Neutrophil (primary cell): ENCODE results near the gene SFTPA2.
"Not testable (repeated sequence)": the region's sequence is repeated elsewhere in the genome, so short reads cannot be mapped to it uniquely, and the experiment has no call there.

ENCODE experiments used
- H3K27ac ChIP-seq: fragments of 200-600 bp; sonication (generic); 2 replicates; pipeline ENCODE4 v1.5.1; 2016; ENCODE audit warnings: mild to moderate bottlenecking, moderate library complexity
- H3K27me3 ChIP-seq: fragments of 200-600 bp; sonication (generic); 2 replicates; pipeline ENCODE4 v1.6.0; 2016; ENCODE audit warnings: mild to moderate bottlenecking
- H3K36me3 ChIP-seq: fragments of 200-600 bp; sonication (generic); 2 replicates; pipeline ENCODE4 v1.5.1; 2017
- H3K4me1 ChIP-seq, 2 experiments: fragments of 200-600 bp in 1 of 2; sonication (generic) in 1 of 2; 1 replicate in 1 of 2; 2 replicates in 1 of 2; pipeline versions ENCODE4 v1.5.1 to v1.6.1; 2013 to 2016; ENCODE audit warnings: low read depth in 1 of 2, low read length in 1 of 2, mild to moderate bottlenecking in 1 of 2, moderate library complexity in 1 of 2; ENCODE audit not compliant: control insufficient read depth in 1 of 2, insufficient read depth in 1 of 2
- H3K4me3 ChIP-seq, 2 experiments: fragments of 200-600 bp in 1 of 2; sonication (generic) in 1 of 2; 1 replicate in 1 of 2; 2 replicates in 1 of 2; pipeline ENCODE4 v1.5.1; 2013 to 2016; ENCODE audit warnings: low read depth in 1 of 2, low read length in 1 of 2, mild to moderate bottlenecking in 1 of 2, moderate library complexity in 1 of 2
- H3K9me3 ChIP-seq: fragments of 200-600 bp; sonication (generic); 2 replicates; pipeline ENCODE4 v1.5.1; 2016
- CTCF ChIP-seq: fragments of 200-600 bp; sonication (generic); IDR thresholded peaks from 2 replicates; pipeline ENCODE4 v1.5.1; 2016; ENCODE audit warnings: antibody characterized with exemption

The SFTPA2 gene

GRCh38 chr10:79552143-79552542 is 8.1 kb downstream of the SFTPA2 start:
- no peak overlapping the region for H3K27ac ChIP-seq
- no peaks in the 10 kb centered on the region for H3K27me3 ChIP-seq
- TF ChIP-seq CTCF = no peak
- no peaks in the 10 kb centered on the region for H3K36me3 ChIP-seq
- H3K9me3 ChIP-seq = no peaks in the 10 kb centered on the region
- H3K4me1 ChIP-seq = no peaks in the 10 kb centered on the region
- no peak overlapping the region for H3K4me3 ChIP-seq

- no peaks in the 10 kb centered on the region for H3K9me3 ChIP-seq
- H3K4me1 ChIP-seq = peaks cover 0 to under 1% of the 10 kb centered on the region in 2 experiments
- no peaks in the 10 kb centered on the region for H3K36me3 ChIP-seq
- no peak for TF ChIP-seq CTCF
- H3K27me3 ChIP-seq = no peaks in the 10 kb centered on the region
- no peak overlapping the region for H3K4me3 ChIP-seq
- no peak overlapping the region for H3K27ac ChIP-seq
Observed at GRCh38 chr10:79547973-79548372, 12.2 kb downstream of the SFTPA2 start.

- not testable (repeated sequence) for H3K4me3 ChIP-seq, H3K36me3 ChIP-seq, H3K27me3 ChIP-seq, H3K9me3 ChIP-seq, H3K4me1 ChIP-seq, H3K27ac ChIP-seq
Observed at GRCh38 chr10:79547128-79547527, 13.1 kb downstream of the SFTPA2 start.

- not testable (repeated sequence) for H3K4me1 ChIP-seq, H3K27me3 ChIP-seq, H3K9me3 ChIP-seq, H3K4me3 ChIP-seq, H3K36me3 ChIP-seq, H3K27ac ChIP-seq
Observed at GRCh38 chr10:79544926-79545659, 15.1 kb downstream of the SFTPA2 start.

GRCh38 chr10:79544408-79544807 is 15.8 kb downstream of the SFTPA2 start:
- not testable (repeated sequence) for H3K36me3 ChIP-seq, H3K4me1 ChIP-seq, H3K4me3 ChIP-seq, H3K27me3 ChIP-seq, H3K27ac ChIP-seq, H3K9me3 ChIP-seq

GRCh38 chr10:79542626-79543025 is 17.6 kb downstream of the SFTPA2 start:
- H3K27me3 ChIP-seq = no peaks in the 10 kb centered on the region
- no peak for TF ChIP-seq CTCF
- H3K27ac ChIP-seq = no peak overlapping the region

GRCh38 chr10:79540930-79541329 is 19.3 kb downstream of the SFTPA2 start:
- H3K36me3 ChIP-seq, H3K9me3 ChIP-seq, H3K4me1 ChIP-seq, H3K4me3 ChIP-seq, H3K27me3 ChIP-seq, H3K27ac ChIP-seq: not testable (repeated sequence)

More at GRCh38 chr10:79542626-79543025, 17.6 kb downstream of the SFTPA2 start:
- H3K9me3 ChIP-seq = no peaks in the 10 kb centered on the region
- no peak overlapping the region for H3K4me3 ChIP-seq
- H3K36me3 ChIP-seq = no peaks in the 10 kb centered on the region
- H3K4me1 ChIP-seq = peaks cover 7 to 8% of the 10 kb centered on the region in 2 experiments

GRCh38 chr10:79538311-79538710 is 21.9 kb downstream of the SFTPA2 start:
- H3K27me3 ChIP-seq, H3K9me3 ChIP-seq, H3K4me3 ChIP-seq, H3K36me3 ChIP-seq, H3K27ac ChIP-seq, H3K4me1 ChIP-seq: not testable (repeated sequence)

GRCh38 chr10:79533903-79534175 is 26.4 kb downstream of the SFTPA2 start:
- H3K4me3 ChIP-seq, H3K27ac ChIP-seq, H3K36me3 ChIP-seq, H3K4me1 ChIP-seq, H3K27me3 ChIP-seq, H3K9me3 ChIP-seq: not testable (repeated sequence)

GRCh38 chr10:79533142-79533902 is 26.9 kb downstream of the SFTPA2 start:
- H3K4me1 ChIP-seq, H3K4me3 ChIP-seq, H3K27me3 ChIP-seq, H3K9me3 ChIP-seq, H3K36me3 ChIP-seq, H3K27ac ChIP-seq: not testable (repeated sequence)

GRCh38 chr10:79528261-79528660 is 31.9 kb downstream of the SFTPA2 start:
- H3K27ac ChIP-seq = not testable (repeated sequence)

More at GRCh38 chr10:79528261-79528660, 31.9 kb downstream of the SFTPA2 start:
- H3K9me3 ChIP-seq, H3K4me1 ChIP-seq, H3K27me3 ChIP-seq, H3K4me3 ChIP-seq, H3K36me3 ChIP-seq: not testable (repeated sequence)
